MCF 10A (cell line): ENCODE measurements around the gene ATP2A3. TPM values are rescaled to one million over a fixed set of nuclear protein-coding genes. Genes with fewer than 3 reads are reported as not detected.
A peak's percentile ranks its signal among the peaks of the same experiment; 100 is the strongest.

ENCODE experiments used
- BruUV-seq: library from RNA; stranded (reverse); fragments of 400-500 nt; replicated peaks from 2 replicates; lab custom pipeline; 2021; lab: Mats Ljungman, UMichigan
- CTCF ChIA-PET: fragments of 300-600 bp; sonication (Branson Sonifier 250); formaldehyde crosslinking; extraction: SDS; loops from one replicate; lab custom pipeline; 2021; ENCODE audit warnings: antibody characterized with exemption, inconsistent platforms; lab: Yijun Ruan, JAX
- POLR2A ChIA-PET: fragments of 300-600, 350-650 bp; sonication (Branson Sonifier 250); formaldehyde crosslinking; extraction: SDS; loops from one replicate; lab custom pipeline; 2020; ENCODE audit warnings: antibody characterized with exemption, inconsistent platforms; lab: Yijun Ruan, JAX
- DNase-seq: peaks from one replicate; pipeline ENCODE4 v3.0.0-alpha.2; 2018; ENCODE audit not compliant: unreplicated experiment
- H3K27ac Mint-ChIP-seq: one replicate; pipeline ENCODE4 v1.8.0; 2022; ENCODE audit warnings: mild to moderate bottlenecking, low read depth, mixed read lengths; ENCODE audit not compliant: unreplicated experiment
- H3K27me3 Mint-ChIP-seq: one replicate; pipeline ENCODE4 v1.8.0; 2022; ENCODE audit warnings: mixed read lengths; ENCODE audit not compliant: insufficient read depth, unreplicated experiment
- H3K36me3 Mint-ChIP-seq: one replicate; pipeline ENCODE4 v1.8.0; 2022; ENCODE audit warnings: mild to moderate bottlenecking, moderate library complexity, mixed read lengths; ENCODE audit not compliant: insufficient read depth, unreplicated experiment
- H3K4me1 Mint-ChIP-seq: one replicate; pipeline ENCODE4 v1.8.0; 2022; ENCODE audit warnings: mixed read lengths; ENCODE audit not compliant: insufficient read depth, unreplicated experiment
- H3K4me3 Mint-ChIP-seq: one replicate; pipeline ENCODE4 v1.8.0; 2022; ENCODE audit warnings: mild to moderate bottlenecking, moderate library complexity, mixed read lengths; ENCODE audit not compliant: unreplicated experiment
- H3K9me3 Mint-ChIP-seq: one replicate; pipeline ENCODE4 v1.8.0; 2022; ENCODE audit warnings: mixed read lengths; ENCODE audit not compliant: unreplicated experiment
- CTCF ChIP-seq: fragments of 200-600 bp; IDR thresholded peaks from one replicate; pipeline ENCODE4 v1.8.0; 2022; ENCODE audit warnings: antibody characterized with exemption, mild to moderate bottlenecking; ENCODE audit not compliant: unreplicated experiment
- intact Hi-C: fragments of 100-400 bp; cut with micrococcal nuclease; formaldehyde crosslinking; loops from 2 replicates; pipeline ENCODE4 v1.14.1; 2022
- total RNA-seq: library from RNA; stranded (reverse); gene quantifications from 2 replicates; pipeline ENCODE4 v1.2.3, GENCODE V29; 2022

ATP2A3 gene
- total RNA-seq, 1 experiment from 2014 or later = not detected

GRCh38 chr17:3880983-3881382, 83.3 kb downstream of the ATP2A3 start:
- intact Hi-C loops = no loop called here
- Mint-ChIP-seq H3K4me3 (no peak overlapping the region), H3K4me1 (no peaks in the 10 kb centered on the region), H3K9me3 (no peaks in the 10 kb centered on the region), H3K27ac (peak overlapping the region; percentile 36), H3K36me3 (peaks cover 40% of the 10 kb centered on the region), H3K27me3 (no peaks in the 10 kb centered on the region)
- ChIA-PET POLR2A (interaction anchor here (0.7 kb wide), 1 partner anchor 292 kb away, joined by 3 read pairs; no protein-coding TSS in a partner anchor), CTCF (interaction anchor here (0.5 kb wide), 2 partner anchors 118 to 1926 kb away, joined by 4 to 7 read pairs; no protein-coding TSS in a partner anchor)
- no peak for DNase-seq
- TF ChIP-seq CTCF = no peak
- no TSS peak for BruUV-seq

- Mint-ChIP-seq H3K27ac (peak overlapping the region; percentile 40), H3K36me3 (peaks cover 35% of the 10 kb centered on the region), H3K27me3 (no peaks in the 10 kb centered on the region), H3K9me3 (no peaks in the 10 kb centered on the region), H3K4me3 (no peak overlapping the region), H3K4me1 (no peaks in the 10 kb centered on the region)
- ChIA-PET POLR2A (no interaction called here), CTCF (interaction anchor here (0.9 kb wide), 1 partner anchor 35 kb away, joined by 3 read pairs; no protein-coding TSS in a partner anchor)
- no peak for DNase-seq
- intact Hi-C loops = no loop called here
- TF ChIP-seq CTCF = no peak
- BruUV-seq = no TSS peak
Measured at GRCh38 chr17:3879591-3880417, 84.4 kb downstream of the ATP2A3 start.

GRCh38 chr17:3879186-3879585, 85.1 kb downstream of the ATP2A3 start:
- intact Hi-C loops = no loop called here
- no TSS peak for BruUV-seq
- Mint-ChIP-seq H3K4me1 (no peaks in the 10 kb centered on the region), H3K4me3 (no peak overlapping the region), H3K27me3 (no peaks in the 10 kb centered on the region), H3K9me3 (no peaks in the 10 kb centered on the region), H3K36me3 (peaks cover 29% of the 10 kb centered on the region), H3K27ac (peak overlapping the region; percentile 40)
- ChIA-PET POLR2A (interaction anchor here (0.6 kb wide), 1 partner anchor 55 kb away, joined by 3 read pairs; no protein-coding TSS in a partner anchor), CTCF (interaction anchor here (0.8 kb wide), 1 partner anchor 16 kb away, joined by 3 read pairs; no protein-coding TSS in a partner anchor)
- TF ChIP-seq CTCF = no peak
- no peak for DNase-seq

GRCh38 chr17:3877220-3877619, 87.0 kb downstream of the ATP2A3 start:
- Mint-ChIP-seq H3K27me3 (no peaks in the 10 kb centered on the region), H3K4me3 (no peak overlapping the region), H3K9me3 (no peaks in the 10 kb centered on the region), H3K36me3 (peaks cover 44% of the 10 kb centered on the region), H3K4me1 (no peaks in the 10 kb centered on the region), H3K27ac (no peak overlapping the region)
- no peak for DNase-seq
- POLR2A ChIA-PET = no interaction called here
- BruUV-seq = no TSS peak
- CTCF ChIA-PET = no interaction called here
- intact Hi-C loops = no loop called here
- no peak for TF ChIP-seq CTCF
